ENCODE results near the gene ARL14. TPM values are rescaled to one million over a fixed set of nuclear protein-coding genes. Genes with fewer than 3 reads are reported as not detected.

The ARL14 gene
- total RNA-seq (2014; rRNA removed; shearing (Covaris generic)), result 0.68 and 0.87 TPM in 2 replicates
- 1.4 and 2.4 TPM in 2 replicates for polyA plus RNA-seq (2015; cell fraction: cytosol; rRNA removed)
- 0.90 and 1.1 TPM in 2 replicates for polyA plus RNA-seq (2015; cell fraction: nucleus; rRNA removed)

GRCh38 chr3:160676547-160677303 lies at the start of gene ARL14:
Gene ARL14 (plus strand): TSS chr3:160677160. CDS start chr3:160677347, 187 bp downstream.
- DNase-seq (ENCODE audit: low read depth), result peak; percentile 91

- no peak for DNase-seq (ENCODE audit: low read depth)
These were observed 47.5 kb upstream of the ARL14 start for GRCh38 chr3:160629491-160629890.

- no peak for DNase-seq (ENCODE audit: low read depth)
These were observed 43.4 kb upstream of the ARL14 start for GRCh38 chr3:160633361-160634083.

- DNase-seq (ENCODE audit: low read depth), result no peak
These were observed 41.7 kb upstream of the ARL14 start for GRCh38 chr3:160635213-160635612.

DNA sequence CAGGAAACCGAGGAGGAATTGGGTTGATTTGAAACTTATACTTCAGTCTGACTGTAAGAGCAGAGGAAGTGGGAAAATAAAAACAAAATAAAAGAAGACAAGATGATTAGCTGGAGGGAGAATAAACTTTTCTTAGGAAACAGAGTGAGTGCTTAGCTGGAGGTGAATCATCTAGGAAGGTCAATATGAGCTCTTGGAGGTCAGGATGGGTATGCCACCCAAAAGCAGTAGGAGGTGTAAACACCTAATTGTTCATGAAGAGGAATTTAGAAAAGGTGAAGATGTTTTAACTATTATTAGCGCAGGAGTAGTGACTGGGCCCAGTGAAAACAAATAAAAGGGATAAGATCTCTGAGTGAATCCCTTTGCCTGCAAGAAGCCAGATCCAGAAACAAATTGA lies 39.9 kb upstream of the ARL14 start:
- DNase-seq (ENCODE audit: low read depth), result peak; percentile 63

DNA sequence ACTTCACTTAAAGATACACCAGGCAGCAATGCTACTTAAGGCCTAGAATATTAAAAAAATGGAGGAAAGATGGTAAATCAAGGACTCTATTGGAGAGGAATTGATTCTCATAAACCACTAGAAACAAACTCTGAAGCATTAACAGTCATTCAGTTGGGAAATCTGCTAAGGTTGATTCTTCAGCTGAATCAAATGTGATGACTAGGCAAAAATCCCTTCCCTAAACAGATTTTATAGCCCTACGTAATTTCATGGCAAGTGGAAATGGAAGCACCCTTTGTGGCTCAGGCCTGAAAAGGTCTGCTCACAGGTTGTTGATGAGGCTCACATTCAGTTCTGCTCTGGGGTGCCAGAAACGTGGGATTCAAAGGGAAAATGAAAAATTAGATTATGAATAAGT lies 38.8 kb upstream of the ARL14 start:
- no peak for DNase-seq (ENCODE audit: low read depth)

DNA sequence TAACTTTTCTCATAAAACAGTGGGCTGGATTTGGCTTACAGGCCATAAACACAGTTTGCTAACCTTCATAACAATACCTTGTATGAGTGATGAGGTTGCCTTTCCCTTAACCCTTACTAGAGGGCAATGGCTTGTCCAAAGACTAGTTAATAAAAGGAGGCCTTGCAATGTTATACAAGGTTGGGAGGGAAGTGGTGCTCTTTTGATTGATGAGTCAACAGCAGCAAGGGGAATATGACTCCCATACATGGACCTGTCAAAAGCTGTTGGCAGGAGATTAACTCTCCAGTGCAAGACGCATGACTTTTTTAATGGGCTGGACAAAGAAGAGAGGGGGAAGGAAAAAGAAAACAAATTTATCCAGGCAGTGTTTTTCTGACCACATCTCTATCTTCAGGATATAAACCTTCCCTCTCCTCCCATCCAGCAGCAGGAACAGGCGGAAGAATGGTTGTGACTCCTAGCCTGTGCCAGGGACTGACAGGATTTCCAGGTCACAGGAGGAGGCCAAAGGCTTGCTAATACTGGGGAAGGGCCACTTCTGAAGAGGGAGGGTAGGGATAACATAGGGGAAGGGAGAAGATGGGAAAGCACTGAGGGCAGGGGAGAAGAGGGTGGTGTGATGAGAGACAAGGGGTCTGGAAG lies 35.2 kb upstream of the ARL14 start:
- DNase-seq (ENCODE audit: low read depth), result peak; percentile 89

DNA sequence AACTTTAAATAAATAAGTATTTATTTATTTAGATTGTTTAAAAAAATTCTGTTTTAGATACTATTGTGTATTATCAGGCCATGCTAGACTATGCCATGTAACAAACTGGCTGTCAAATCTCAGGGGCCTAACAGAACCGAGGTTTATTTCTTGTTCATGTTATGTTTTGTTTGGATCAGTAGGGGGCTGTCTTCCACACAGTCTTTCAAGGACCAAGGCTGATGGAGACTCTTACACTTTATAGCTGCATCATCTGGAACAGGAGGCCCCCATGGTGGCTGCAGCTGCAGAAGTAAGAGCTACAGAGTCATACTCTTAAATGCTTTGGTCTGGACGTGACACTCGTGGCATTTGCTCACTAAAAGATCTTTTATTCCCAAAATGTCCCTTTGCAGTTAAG lies 33.0 kb upstream of the ARL14 start:
- no peak for DNase-seq (ENCODE audit: low read depth)

DNA sequence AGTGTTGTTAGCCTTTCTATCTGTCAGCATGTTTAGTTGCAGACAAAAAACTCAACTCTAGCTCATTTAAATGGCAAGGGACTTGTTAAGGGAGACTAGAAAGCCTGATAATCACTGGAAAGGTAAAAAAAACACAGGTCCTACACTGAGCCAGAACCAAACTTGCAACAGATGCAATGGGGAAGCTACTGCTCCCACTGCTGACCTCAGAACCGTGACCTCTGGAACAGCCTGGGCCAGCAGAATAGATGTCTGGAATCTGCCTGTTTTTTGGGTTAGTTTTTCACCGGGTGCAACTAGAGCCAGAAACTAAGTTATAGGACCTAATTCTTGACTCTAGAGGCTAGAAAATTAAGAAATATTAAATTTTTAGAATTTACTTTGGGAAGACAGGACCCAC lies 32.5 kb upstream of the ARL14 start:
- DNase-seq (ENCODE audit: low read depth), result no peak

DNA sequence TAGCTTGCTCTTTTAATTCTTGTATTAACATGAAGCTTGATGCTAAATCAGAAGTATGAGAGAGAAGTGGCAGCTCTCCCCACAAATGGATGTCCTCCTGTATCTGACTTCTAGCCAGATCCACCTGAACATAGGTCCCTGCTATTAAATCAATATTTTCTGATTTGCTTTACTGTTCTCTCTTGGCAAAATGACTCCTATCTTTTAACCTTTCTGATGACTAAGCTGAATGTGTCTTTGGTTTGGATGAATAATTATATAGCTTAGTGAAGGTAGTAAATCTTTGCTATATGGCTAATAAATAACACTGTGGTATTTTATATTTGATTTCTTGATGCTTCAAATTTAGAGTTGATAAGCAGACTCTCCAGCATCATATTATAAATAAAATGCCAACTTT lies 28.3 kb upstream of the ARL14 start:
- DNase-seq (ENCODE audit: low read depth), result no peak

GRCh38 chr3:160649596-160649995 lies 27.4 kb upstream of the ARL14 start:
- no peak for DNase-seq (ENCODE audit: low read depth)

- DNase-seq (ENCODE audit: low read depth), result no peak
These were observed 23.4 kb upstream of the ARL14 start for GRCh38 chr3:160653512-160653911.

DNA sequence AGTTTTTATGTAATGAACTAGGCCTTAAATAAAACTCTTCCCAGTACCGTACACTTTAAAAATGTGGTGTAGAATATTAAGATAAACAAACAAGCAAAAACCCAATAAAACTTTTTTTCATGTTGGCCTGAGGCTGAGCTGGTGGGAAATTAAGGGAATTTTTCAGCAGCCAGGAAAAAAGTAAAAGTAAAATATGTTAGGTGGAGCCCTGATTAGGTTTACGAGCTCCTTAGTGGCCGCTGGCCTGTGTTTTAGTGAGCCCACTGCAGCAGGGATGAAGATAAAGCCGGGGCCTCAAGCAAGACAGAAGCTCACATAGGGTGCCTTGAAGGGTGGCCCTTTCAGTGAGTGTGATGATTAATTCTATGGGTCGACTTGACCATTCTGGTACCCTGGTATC lies 16.1 kb upstream of the ARL14 start:
- no peak for DNase-seq (ENCODE audit: low read depth)

DNA sequence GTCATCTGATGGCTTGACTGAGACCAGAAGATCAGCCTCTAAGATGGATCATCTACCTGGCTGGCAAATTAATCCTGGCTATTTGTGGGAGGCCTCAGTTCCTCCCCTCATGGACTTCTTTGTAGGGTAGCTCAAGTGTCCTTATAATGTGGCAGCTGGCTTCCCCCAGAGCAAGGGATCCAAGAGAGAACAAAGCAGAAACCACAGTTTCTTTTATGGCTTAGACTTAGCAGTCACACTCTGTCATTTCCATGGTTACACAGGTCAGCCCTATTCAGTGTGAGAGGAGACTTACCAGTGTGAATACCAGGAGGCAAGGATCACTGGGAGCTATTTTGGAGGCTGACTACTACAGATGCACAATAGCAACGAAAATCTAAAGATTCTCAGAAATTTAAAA lies 15.3 kb upstream of the ARL14 start:
- DNase-seq (ENCODE audit: low read depth), result peak; percentile 63

- no peak for DNase-seq (ENCODE audit: low read depth)
These were observed 11.7 kb upstream of the ARL14 start for GRCh38 chr3:160665231-160665630.

GRCh38 chr3:160665784-160666526 lies 11.0 kb upstream of the ARL14 start:
- DNase-seq (ENCODE audit: low read depth), result peak; percentile 95

DNA sequence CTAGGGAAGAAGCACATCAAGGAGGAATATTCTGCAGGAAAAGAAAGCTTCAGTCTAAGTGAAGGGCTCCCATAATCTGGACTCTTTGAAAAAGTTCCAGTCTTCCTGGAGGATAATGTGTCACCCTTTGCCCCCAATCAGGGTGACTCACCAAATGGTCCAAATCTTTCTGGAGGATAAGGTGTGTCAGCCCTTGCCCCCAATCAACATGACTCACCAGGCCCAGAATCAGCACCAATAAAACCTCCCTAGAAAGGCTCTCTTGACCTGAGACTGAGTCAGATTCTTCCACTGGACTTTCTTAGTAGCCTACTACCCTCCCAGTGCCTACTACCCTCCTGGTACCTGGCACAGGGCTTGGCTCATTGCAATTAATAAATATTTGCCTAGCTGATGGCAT lies 9.5 kb upstream of the ARL14 start:
- peak; percentile 97 for DNase-seq (ENCODE audit: low read depth)

- no peak for DNase-seq (ENCODE audit: low read depth)
These were observed 8.5 kb upstream of the ARL14 start for GRCh38 chr3:160668454-160668853.

DNA sequence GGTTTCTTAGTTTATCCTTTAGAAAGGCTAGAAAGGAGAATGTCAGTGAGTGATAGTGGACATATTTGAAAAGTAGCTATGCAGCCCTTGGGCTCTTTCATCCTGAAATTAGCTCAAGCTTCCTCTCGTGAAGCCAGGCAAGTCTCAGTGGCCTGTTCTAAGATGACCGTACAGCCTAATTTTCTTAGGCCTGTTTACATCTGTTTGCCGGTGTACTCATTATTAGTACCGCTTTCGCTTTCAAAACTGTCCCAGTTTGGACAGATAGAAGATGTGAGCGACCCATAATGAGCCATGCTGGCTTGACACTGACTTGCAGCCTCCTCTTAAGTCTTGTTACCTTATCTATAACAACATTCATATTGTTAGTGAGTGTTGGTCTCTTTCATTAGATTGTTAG lies 5.7 kb upstream of the ARL14 start:
- no peak for DNase-seq (ENCODE audit: low read depth)

DNA sequence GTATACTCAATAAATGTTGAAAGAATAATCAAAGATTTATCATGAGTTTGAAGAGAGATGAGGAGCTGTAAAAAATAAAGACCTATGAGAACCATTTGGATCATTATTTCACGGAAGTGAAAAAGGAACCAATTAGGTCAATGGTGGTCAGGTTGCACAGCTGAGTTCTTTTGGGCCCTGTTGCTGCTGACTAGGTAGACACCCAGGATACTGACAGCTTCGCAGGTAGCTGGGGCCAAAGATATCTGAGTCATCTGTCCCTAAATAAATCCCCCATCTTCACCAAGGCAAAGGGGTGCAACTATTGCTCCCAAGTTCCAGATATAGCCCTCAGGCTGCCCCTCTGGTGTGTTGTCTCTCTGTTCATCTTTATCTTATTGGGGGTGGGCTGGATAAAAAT lies 5.0 kb upstream of the ARL14 start:
- no peak for DNase-seq (ENCODE audit: low read depth)

DNA sequence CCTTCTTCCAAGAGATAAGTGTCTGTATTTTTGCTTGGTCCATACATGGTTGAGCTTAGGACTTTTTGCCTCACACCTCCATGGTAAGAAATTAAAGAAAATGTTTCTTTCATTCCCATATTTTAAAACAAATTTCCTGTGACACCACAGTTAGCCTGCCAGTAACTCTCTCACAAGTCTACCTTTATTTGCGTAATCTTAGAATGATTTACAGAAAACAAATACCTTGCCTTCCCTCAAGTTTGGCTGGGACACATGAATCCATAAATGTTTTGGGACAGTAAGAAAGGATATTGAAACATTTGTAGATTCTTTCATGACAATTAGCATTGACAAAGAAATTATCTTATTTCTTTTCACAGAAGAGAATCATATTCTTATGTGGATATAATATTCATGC lies 3.8 kb upstream of the ARL14 start:
- DNase-seq (ENCODE audit: low read depth), result no peak
